GM19328 (cell line): ENCODE results near the gene LBX1.

Source experiments
- ATAC-seq: cut with Tn5 transposase; IDR thresholded peaks from one replicate; pipeline ENCODE4 v1.9.1; 2021; ENCODE audit warnings: mild to moderate bottlenecking, moderate library complexity; ENCODE audit not compliant: unreplicated experiment

The LBX1 gene

DNA sequence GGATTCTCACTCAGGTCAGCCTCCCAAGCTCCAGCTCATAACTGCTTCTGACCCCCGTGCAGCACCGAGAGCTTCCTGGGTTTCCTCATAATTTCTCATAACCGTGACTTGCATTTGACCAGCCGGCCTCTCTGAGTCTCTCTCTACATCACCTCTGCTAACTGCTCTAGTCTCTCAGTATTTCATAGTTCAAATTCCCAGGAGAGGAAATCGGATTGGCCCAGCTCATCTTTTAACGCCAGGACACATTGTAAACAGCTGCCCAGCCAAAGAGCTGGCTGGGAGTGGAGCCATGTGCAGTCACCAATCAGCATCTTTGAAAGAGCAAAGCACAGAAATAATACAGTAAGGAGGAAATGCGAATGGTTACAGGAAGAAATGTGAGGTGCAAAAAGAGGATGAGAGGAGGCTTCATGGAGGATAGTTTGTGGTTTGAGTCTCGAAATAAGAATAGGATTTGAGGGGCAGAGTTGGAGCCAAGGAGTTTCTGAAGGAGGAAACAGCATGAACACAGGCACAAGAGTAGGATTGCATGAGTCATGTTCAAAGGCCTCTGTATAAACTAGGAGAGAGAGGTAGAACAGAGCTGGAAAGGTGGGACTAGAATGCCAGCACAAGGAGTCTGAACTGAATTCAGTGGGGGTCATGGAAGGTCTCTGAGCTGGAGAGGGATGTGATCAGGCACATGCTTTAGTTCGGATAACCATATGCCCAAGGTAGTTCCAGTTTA is 15.2 kb upstream of the LBX1 start:
- no peak for ATAC-seq

- no peak for ATAC-seq
Observed at GRCh38 chr10:101241840-101242707, 12.8 kb upstream of the LBX1 start.

- ATAC-seq = no peak
Observed at GRCh38 chr10:101238732-101239105, 9.5 kb upstream of the LBX1 start.

- no peak for ATAC-seq
Observed at GRCh38 chr10:101237982-101238731, 8.9 kb upstream of the LBX1 start.

GRCh38 chr10:101237081-101237981 is 8.1 kb upstream of the LBX1 start:
- no peak for ATAC-seq

- ATAC-seq = no peak
Observed at GRCh38 chr10:101236376-101237080, 7.3 kb upstream of the LBX1 start.

GRCh38 chr10:101235766-101236165 is 6.5 kb upstream of the LBX1 start:
- ATAC-seq = no peak

GRCh38 chr10:101234333-101234732 is 5.1 kb upstream of the LBX1 start:
- ATAC-seq = no peak

- ATAC-seq = no peak
Observed at GRCh38 chr10:101233863-101234262, 4.6 kb upstream of the LBX1 start.

- ATAC-seq = no peak
Observed at GRCh38 chr10:101233443-101233842, 4.2 kb upstream of the LBX1 start.

DNA sequence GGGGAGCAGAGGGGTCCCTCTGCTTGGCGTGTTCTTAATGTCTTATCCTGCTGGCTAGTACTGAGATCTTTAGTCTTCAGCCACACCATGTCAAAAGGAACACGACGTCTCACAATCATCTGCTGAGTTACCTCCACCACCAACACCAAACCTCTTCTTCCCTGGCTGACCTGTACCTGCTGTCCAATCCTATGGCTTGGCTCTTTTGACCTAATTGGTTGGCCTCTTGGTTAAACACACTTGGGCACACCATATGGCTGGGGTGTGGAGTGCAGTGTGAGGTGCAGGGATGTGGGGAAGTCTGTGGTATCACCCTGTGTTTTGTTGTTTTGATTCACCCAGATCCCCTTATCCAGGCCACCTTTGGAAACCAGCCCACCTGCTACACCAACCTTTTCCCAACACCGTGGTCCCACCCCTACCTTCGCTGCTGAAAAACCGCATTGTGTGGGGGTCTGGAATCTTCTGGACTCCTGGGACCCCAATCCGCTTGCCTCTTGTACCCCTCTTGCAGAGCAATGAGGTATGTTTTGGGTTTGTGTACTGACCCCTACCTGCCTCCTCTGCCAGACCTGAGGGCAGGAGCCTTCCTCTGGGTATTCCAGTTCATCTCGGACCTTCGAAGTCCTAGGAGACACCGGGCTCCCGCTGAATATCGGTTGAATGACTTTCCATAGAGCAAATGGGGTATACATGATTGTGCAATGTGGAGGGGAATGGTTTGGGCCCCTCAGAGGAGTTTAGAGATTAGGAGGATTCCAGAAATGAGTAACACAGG is 2.8 kb upstream of the LBX1 start:
- no peak for ATAC-seq

GRCh38 chr10:101231092-101231491 is 1.8 kb upstream of the LBX1 start:
- no peak for ATAC-seq

- no peak for ATAC-seq
Observed at GRCh38 chr10:101230183-101230917, 1.1 kb upstream of the LBX1 start.

DNA sequence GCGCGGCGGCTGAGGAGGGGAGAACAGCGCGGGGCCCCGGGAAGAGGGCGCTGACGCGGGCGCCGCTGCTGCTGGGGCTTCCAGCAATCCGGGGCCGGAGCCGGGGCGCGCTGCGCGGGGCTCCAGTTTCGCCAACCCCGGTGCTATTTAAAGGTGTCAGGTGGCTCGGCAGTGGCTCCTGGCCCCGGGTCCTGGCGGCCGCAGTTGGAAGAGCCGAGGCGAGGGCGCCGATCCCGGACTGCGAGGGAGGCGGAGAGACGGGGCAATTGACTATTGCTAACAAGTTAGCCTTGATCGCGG is 347 bp downstream of the LBX1 start:
- ATAC-seq = no peak

DNA sequence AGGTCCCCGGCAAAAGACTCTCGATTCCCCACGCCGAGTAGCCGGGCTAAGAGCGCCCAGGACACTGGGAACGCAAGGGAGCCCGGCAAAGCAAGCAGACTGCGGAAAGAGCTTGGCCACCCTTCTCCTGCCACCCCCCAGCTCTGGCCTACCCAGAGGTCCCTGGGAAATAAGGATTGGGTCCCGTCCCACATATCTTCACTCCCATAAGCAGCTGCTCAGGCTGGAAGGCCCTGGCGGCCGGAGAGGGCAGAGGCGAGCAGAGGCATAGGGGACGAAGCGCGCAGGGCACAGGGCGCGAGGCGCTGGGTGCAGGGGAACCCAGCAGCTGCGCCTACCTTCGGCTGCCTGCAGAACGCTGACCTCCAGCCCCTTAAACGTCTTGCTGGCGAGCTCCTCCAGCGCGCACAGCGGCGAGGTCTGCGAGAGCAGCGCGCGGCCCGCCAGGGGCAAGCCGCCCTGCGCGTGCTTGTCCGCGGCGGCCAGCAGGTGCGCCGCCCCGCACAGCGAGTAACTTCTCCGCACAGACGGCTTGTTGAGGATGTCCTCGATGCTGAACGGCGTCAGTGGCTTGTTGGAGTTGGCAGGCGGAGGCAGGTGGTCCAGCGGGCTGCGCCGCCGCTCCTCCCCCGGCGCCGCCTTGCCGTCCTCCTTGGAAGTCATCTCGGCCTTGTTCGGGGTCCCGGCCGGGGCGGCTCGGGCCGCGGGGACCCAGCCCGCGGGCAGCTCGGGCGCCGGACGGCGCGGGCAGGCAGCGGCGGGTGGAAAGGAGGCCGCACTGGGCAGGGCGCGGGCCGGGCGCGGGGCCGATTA is 904 bp downstream of the LBX1 start:
- no peak for ATAC-seq

GRCh38 chr10:101227429-101228152 is 1.7 kb downstream of the LBX1 start:
- ATAC-seq = no peak
